Thyroid gland (tissue), 4 donors: ENCODE data around the gene PWP1. TPM values are rescaled to one million over a fixed set of nuclear protein-coding genes. Genes with fewer than 3 reads are reported as not detected.

ENCODE experiments used
- DNase-seq, 2 donors: peaks; one replicate each; pipeline ENCODE4 v3.0.0-alpha.2; 2019
- H3K27ac ChIP-seq, 3 donors: fragments of 200-600 bp; sonication (generic); 1 replicate in 2 of 3; 2 replicates in 1 of 3; pipeline ENCODE4 v1.5.1; 2016 to 2019; ENCODE audit warnings: mild to moderate bottlenecking in 1 of 3, moderate library complexity in 1 of 3
- H3K27me3 ChIP-seq: fragments of 200-600 bp; sonication (generic); one replicate; pipeline ENCODE4 v1.5.1; 2019
- H3K36me3 ChIP-seq, 2 donors: fragments of 200-600 bp; sonication (generic); one replicate each; pipeline ENCODE4 v1.5.1; 2016 to 2019
- H3K4me1 ChIP-seq, 2 donors: fragments of 200-600 bp; sonication (generic); one replicate each; pipeline ENCODE4 v1.5.1; 2017 to 2019
- H3K4me3 ChIP-seq, 3 donors: fragments of 200-600 bp; sonication (generic); replicated peaks in 1 of 3; 1 replicate in 2 of 3; 2 replicates in 1 of 3; pipeline ENCODE4 v1.5.1; 2016; ENCODE audit warnings: mild to moderate bottlenecking in 1 of 3
- H3K9me3 ChIP-seq: fragments of 200-600 bp; sonication (generic); one replicate; pipeline ENCODE4 v1.5.1; 2017
- POLR2A ChIP-seq, 2 donors: fragments of 450-650 bp; IDR thresholded peaks; one replicate each; pipeline ENCODE4 v1.6.1; 2017; ENCODE audit warnings: antibody characterized with exemption in 2 of 2, mild to moderate bottlenecking in 2 of 2, moderate library complexity in 1 of 2
- WGBS, 2 donors: methylation state at CpG; one replicate each; pipeline ENCODE4 v1.1.5; 2017; 5-methylcytosine and 5-hydroxymethylcytosine counted together
- intact Hi-C: fragments of 100-400 bp; cut with DNase I; formaldehyde crosslinking; loops from one replicate; pipeline ENCODE4 v1.15.1; 2023
- total RNA-seq, 4 donors: library from RNA; depleted of rRNA; stranded (reverse); fragments of >200 nt; gene quantifications; one replicate each; pipeline ENCODE4 v1.2.3, GENCODE V29; 2016
- TF ChIP-seq, protein P1 (sequence below), 6 experiments: fragments of 200-600 bp in 3 of 6; fragments of 450-650 bp in 3 of 6; sonication (generic) in 3 of 6; IDR thresholded peaks; one replicate each; pipeline ENCODE4 v1.5.1; 2016 to 2019; ENCODE audit warnings: antibody characterized with exemption in 6 of 6, mild to moderate bottlenecking in 2 of 6, inconsistent platforms in 1 of 6, moderate library complexity in 1 of 6

PWP1 gene
- total RNA-seq, 4 donors from 2014 or later: 73.4 to 90.3 (median 89.3) TPM

DNA sequence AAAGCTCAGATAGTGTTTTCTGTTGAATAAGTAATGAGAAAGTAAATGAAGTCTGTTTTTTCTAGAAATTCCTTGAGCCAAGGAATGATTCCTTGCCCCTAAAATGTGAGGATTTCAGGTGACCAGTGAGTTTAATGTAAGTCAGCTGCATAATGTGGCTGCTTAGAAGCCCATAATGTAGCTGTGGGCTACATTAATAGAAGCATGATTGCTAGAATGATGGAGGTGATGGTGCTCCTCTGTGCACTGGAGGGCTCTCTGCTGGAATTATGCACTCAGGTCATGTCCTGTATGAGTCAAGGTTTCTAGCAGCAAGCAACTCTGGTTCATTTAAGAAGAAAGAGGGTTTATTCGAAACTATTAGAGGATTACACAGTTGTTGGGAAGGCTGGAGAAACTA lies 19.6 kb upstream of the PWP1 start:
- WGBS, 2 donors: 78 to 90% methylated on average over 1 of the region's 1 CpG
- Histone ChIP-seq H3K27ac (no peak overlapping the region), H3K36me3 (no peaks in the 10 kb centered on the region), H3K4me1 (peaks cover 0 to 8% of the 10 kb centered on the region in 2 donors), H3K27me3 (no peaks in the 10 kb centered on the region), H3K4me3 (no peak overlapping the region), H3K9me3 (no peaks in the 10 kb centered on the region)
- DNase-seq: no peak
- TF ChIP-seq POLR2A (IDR thresholded peaks at IDR 0.05): no peak
- TF ChIP-seq, protein P1, sequence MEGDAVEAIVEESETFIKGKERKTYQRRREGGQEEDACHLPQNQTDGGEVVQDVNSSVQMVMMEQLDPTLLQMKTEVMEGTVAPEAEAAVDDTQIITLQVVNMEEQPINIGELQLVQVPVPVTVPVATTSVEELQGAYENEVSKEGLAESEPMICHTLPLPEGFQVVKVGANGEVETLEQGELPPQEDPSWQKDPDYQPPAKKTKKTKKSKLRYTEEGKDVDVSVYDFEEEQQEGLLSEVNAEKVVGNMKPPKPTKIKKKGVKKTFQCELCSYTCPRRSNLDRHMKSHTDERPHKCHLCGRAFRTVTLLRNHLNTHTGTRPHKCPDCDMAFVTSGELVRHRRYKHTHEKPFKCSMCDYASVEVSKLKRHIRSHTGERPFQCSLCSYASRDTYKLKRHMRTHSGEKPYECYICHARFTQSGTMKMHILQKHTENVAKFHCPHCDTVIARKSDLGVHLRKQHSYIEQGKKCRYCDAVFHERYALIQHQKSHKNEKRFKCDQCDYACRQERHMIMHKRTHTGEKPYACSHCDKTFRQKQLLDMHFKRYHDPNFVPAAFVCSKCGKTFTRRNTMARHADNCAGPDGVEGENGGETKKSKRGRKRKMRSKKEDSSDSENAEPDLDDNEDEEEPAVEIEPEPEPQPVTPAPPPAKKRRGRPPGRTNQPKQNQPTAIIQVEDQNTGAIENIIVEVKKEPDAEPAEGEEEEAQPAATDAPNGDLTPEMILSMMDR (IDR thresholded peaks at IDR 0.05): no peak
- intact Hi-C loops: no loop called here

DNA sequence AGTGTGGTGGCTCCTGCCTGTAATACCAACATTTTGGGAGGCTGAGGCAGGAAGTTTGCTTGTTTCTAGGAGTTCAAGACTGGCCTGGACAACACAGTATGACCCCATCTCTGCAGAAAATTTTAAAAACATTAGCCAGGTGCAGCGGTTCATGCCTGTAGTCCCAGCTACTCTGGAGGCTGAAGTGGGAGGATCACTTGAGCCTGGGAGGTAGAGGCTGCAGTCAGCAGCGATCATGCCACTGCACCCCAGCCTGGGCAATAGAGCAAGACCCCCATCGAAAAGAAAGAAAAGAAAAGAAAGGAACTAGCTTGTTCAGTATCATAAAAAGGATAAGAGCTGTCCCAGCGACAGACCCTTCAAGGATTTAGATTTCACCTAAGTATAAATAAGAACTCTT lies 18.1 kb upstream of the PWP1 start:
- H3K27me3 ChIP-seq: no peaks in the 10 kb centered on the region
- H3K4me1 ChIP-seq: peaks cover 0 to 12% of the 10 kb centered on the region in 2 donors
- DNase-seq: no peak
- TF ChIP-seq, protein P1 (IDR thresholded peaks at IDR 0.05): no peak
- 83 to 89% methylated on average over 4 of the region's 4 CpGs for WGBS, 2 donors
- intact Hi-C loops: no loop called here
- H3K27ac ChIP-seq: no peak overlapping the region
- H3K9me3 ChIP-seq: no peaks in the 10 kb centered on the region
- H3K4me3 ChIP-seq: no peak overlapping the region
- H3K36me3 ChIP-seq: no peaks in the 10 kb centered on the region

DNA sequence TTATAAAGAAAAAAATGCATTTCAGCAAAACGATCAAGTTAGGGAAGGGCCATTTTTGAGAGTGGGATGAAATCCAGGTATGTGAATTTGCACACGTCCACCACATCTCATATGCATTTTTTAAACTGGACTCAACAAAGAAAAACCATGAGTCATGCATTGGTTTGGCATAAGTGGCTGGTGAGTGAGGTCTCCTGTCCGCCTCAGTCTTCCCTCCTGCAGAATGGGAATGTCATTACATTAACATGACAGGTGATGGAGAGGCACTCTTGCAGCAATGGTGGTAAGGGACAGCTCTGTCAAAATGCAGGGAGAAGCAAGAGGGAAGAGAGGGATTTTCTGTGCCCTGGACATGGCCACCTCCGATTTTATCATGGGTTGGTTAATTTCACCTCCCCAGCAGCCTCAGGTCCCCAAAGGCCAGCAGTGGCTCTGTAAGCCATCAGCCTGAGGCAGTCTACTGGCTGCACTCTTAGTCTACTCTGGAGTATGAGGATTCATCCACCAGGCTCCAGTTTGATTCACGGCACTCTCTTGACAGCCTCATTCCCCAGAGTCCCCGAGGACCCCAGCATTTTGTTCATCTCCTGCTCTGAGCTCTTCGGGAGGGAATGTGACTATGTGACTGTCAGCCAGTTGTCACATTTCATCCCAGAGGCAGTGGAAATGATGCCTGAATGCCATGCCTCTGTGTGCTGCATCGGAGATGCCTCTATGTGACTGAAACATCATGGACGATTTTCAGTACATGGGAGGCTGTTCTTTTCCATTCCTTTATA lies 17.1 kb upstream of the PWP1 start:
- no peaks in the 10 kb centered on the region for H3K36me3 ChIP-seq
- H3K4me3 ChIP-seq: no peak overlapping the region
- H3K27ac ChIP-seq: no peak overlapping the region
- TF ChIP-seq, protein P1 (IDR thresholded peaks at IDR 0.05): no peak
- no peak for TF ChIP-seq POLR2A (IDR thresholded peaks at IDR 0.05)
- DNase-seq: no peak
- H3K9me3 ChIP-seq: no peaks in the 10 kb centered on the region
- 67 to 80% methylated on average over 9 of the region's 9 CpGs for WGBS, 2 donors
- intact Hi-C loops: no loop called here
- H3K27me3 ChIP-seq: no peaks in the 10 kb centered on the region
- H3K4me1 ChIP-seq: peaks cover 0 to 12% of the 10 kb centered on the region in 2 donors

DNA sequence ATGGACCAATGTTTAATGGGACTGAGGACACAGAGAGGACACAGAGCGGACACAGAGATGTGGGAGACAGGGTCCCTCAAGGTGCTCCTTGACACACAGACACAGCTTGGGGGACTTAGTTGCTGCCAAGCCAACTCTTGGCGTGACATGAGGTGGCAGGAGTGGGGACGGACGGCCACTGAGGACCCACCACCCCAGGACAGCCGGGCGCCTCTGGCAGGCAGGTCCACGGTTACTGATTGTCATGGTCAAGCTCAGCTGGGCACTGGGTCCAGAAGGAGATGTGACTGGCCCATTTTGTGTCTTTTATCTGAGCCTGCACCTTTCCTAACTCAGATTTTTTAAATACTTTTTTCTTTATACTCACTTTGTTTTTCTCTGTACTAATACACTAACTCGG lies 15.7 kb upstream of the PWP1 start:
- Histone ChIP-seq H3K4me3 (no peak overlapping the region), H3K36me3 (no peaks in the 10 kb centered on the region), H3K9me3 (no peaks in the 10 kb centered on the region), H3K27me3 (no peaks in the 10 kb centered on the region), H3K27ac (no peak overlapping the region), H3K4me1 (peaks cover 0 to 12% of the 10 kb centered on the region in 2 donors)
- TF ChIP-seq, protein P1 (IDR thresholded peaks at IDR 0.05): no peak
- no peak for TF ChIP-seq POLR2A (IDR thresholded peaks at IDR 0.05)
- intact Hi-C loops: no loop called here
- DNase-seq: no peak
- 90 to 92% methylated on average over 8 of the region's 8 CpGs for WGBS, 2 donors

DNA sequence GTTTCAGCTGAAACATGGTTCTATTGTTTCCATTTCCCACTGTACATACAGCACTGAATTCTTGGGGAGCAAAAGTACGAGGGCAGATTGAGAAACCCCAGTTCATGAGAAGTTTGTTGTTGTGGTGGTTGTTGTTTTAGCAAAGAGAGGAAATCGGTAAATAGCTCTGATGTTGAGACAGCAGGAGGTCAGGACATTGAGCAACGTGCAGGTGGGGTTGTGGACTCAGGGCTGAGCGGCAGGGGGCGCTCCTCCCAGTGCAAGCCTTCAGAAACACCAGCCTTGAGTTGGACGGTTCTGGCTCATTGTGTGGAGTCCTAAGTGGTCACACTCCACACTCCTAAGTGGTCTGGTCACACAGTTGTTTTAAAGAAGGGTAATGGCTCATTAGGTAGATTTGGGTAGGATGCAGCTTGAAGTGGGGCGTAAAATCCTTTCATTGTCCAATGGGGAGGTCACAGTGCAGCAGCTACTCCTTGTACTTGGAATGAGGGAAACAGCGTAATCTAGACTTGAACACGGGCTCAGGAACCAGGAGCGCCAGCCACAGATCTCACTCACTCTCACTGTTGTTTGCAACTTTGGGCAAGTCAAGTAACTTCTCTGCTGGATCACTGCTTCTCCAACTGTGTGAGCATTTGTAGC lies 14.5 kb upstream of the PWP1 start:
- DNase-seq: peak; percentile 62 to 63
- TF ChIP-seq, protein P1 (IDR thresholded peaks at IDR 0.05): peak in 5 of 6 experiments; percentile 16 to 67 (median 61)
- TF ChIP-seq POLR2A (IDR thresholded peaks at IDR 0.05): no peak
- H3K27me3 ChIP-seq: no peaks in the 10 kb centered on the region
- 31% methylated on average over 10 of the region's 10 CpGs for WGBS, 2 donors
- intact Hi-C loops: no loop called here
- no peak overlapping the region for H3K4me3 ChIP-seq
- H3K36me3 ChIP-seq: no peaks in the 10 kb centered on the region
- H3K4me1 ChIP-seq: peaks cover 0 to 12% of the 10 kb centered on the region in 2 donors
- peak overlapping the region in 1 of 3 donors; percentile 12 for H3K27ac ChIP-seq
- no peaks in the 10 kb centered on the region for H3K9me3 ChIP-seq
